Neural progenitor cell (in vitro differentiated cells): ENCODE results near the gene PLAAT4. TPM values are rescaled to one million over a fixed set of nuclear protein-coding genes. Genes with fewer than 3 reads are reported as not detected.

Source experiments
- DNase-seq: peaks from one replicate; pipeline ENCODE4 v3.0.0-alpha.2; 2016; ENCODE audit warnings: low spot score
- H2AFZ ChIP-seq: fragments of 200-600 bp; sonication (generic); replicated peaks from 2 replicates; pipeline ENCODE4 v1.6.1; 2016; ENCODE audit warnings: antibody characterized with exemption
- H3F3A ChIP-seq: fragments of 200-600 bp; sonication (generic); 2 replicates; pipeline ENCODE4 v1.6.1; 2016; ENCODE audit warnings: antibody characterized with exemption, low read depth
- H3K27ac ChIP-seq: fragments of 200-600 bp; sonication (generic); 2 replicates; pipeline ENCODE4 v1.5.1; 2016; ENCODE audit warnings: mild to moderate bottlenecking
- H3K27me3 ChIP-seq: fragments of 200-600 bp; sonication (generic); 2 replicates; pipeline ENCODE4 v1.6.1; 2016; ENCODE audit warnings: mild to moderate bottlenecking, moderate library complexity
- H3K36me3 ChIP-seq: fragments of 200-600 bp; sonication (generic); 2 replicates; pipeline ENCODE4 v1.5.1; 2016
- H3K4me1 ChIP-seq: fragments of 200-600 bp; sonication (generic); 2 replicates; pipeline ENCODE4 v1.6.1; 2016; ENCODE audit warnings: mixed run types
- H3K4me2 ChIP-seq: fragments of 200-600 bp; sonication (generic); 2 replicates; pipeline ENCODE4 v1.6.1; 2016
- H3K4me3 ChIP-seq: fragments of 200-600 bp; sonication (generic); 2 replicates; pipeline ENCODE4 v1.5.1; 2016
- H3K79me2 ChIP-seq: fragments of 200-600 bp; sonication (generic); 2 replicates; pipeline ENCODE4 v1.6.1; 2016; ENCODE audit warnings: low read depth
- H3K9ac ChIP-seq: fragments of 200-600 bp; sonication (generic); 2 replicates; pipeline ENCODE4 v1.6.1; 2016
- H3K9me3 ChIP-seq: fragments of 200-600 bp; sonication (generic); 2 replicates; pipeline ENCODE4 v1.5.1; 2016; ENCODE audit warnings: low read depth
- H4K20me1 ChIP-seq: fragments of 200-600 bp; sonication (generic); 2 replicates; pipeline ENCODE4 v1.6.1; 2016; ENCODE audit warnings: low read depth
- H3K27ac Mint-ChIP-seq: 3 replicates; pipeline ENCODE4 v1.8.0; 2021; ENCODE audit warnings: mixed read lengths
- H3K27me3 Mint-ChIP-seq: 2 replicates; pipeline ENCODE4 v1.8.0; 2022; ENCODE audit warnings: low read depth, mild to moderate bottlenecking, inconsistent platforms, moderate library complexity, mixed read lengths; ENCODE audit not compliant: insufficient read depth
- H3K36me3 Mint-ChIP-seq: 3 replicates; pipeline ENCODE4 v1.8.0; 2021; ENCODE audit warnings: mixed read lengths
- H3K4me1 Mint-ChIP-seq: 3 replicates; pipeline ENCODE4 v1.8.0; 2021; ENCODE audit warnings: mixed read lengths
- H3K4me3 Mint-ChIP-seq: 3 replicates; pipeline ENCODE4 v1.8.0; 2021; ENCODE audit warnings: mild to moderate bottlenecking, moderate library complexity, mixed read lengths
- H3K9me3 Mint-ChIP-seq: 3 replicates; pipeline ENCODE4 v1.8.0; 2020; ENCODE audit warnings: mixed read lengths
- CTCF ChIP-seq: fragments of 200-600 bp; sonication (generic); IDR thresholded peaks from 2 replicates; pipeline ENCODE4 v1.5.1; 2017; ENCODE audit warnings: antibody characterized with exemption, mild to moderate bottlenecking
- EZH2 ChIP-seq: fragments of 200-600 bp; sonication (generic); IDR thresholded peaks from 2 replicates; pipeline ENCODE4 v1.6.1; 2017; ENCODE audit warnings: antibody characterized with exemption, mild to moderate bottlenecking, moderate library complexity
- EZH2phosphoT487 ChIP-seq: fragments of 200-600 bp; sonication (generic); IDR thresholded peaks from 2 replicates; pipeline ENCODE4 v1.6.1; 2017; ENCODE audit warnings: antibody characterized with exemption
- total RNA-seq: library from RNA; depleted of rRNA; stranded (reverse); fragments of >200 nt; gene quantifications from 2 replicates; pipeline ENCODE4 v1.2.3, GENCODE V29; 2015; ENCODE audit warnings: low replicate concordance

The PLAAT4 gene, protein sequence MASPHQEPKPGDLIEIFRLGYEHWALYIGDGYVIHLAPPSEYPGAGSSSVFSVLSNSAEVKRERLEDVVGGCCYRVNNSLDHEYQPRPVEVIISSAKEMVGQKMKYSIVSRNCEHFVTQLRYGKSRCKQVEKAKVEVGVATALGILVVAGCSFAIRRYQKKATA
- total RNA-seq: not detected in 2 replicates

DNA sequence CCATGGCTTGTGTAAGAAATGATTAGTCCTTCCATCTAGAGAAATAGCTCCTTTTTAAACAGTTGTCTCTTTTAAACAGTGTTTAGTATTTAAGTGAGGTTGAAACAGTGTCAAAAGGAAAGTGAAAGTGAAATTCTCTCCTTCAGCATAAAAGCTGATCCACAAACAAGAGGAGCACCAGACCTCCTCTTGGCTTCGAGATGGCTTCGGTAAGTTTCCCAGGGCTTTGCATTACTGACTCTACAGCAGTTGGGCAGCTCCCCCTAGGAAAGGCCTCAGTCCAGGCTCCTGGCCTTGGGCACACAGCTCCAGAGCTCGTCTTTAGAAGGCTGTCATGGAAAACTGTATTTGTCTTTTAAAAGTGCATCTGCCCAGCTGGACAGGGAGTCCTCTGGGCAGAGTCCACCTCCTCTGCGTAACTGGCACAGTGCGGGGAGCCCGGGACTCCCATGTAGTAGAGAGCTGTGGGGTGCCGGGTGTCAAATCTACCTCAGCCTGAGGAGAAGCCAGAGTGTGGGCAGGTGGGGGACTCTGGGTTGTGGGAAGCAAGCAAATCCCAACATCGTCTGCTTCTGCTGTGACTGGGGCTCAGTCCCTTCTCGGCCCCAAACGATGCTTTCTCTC lies at the start of gene PLAAT4:
Gene PLAAT4 (plus strand): TSS at position 140 of the 624 bp plus-strand sequence. CDS start 61 bp downstream, at position 201.
- no peak within 1 kb of the TSS for H3K4me2 ChIP-seq
- no peaks in the 10 kb centered on the region for H4K20me1 ChIP-seq
- H3K36me3 ChIP-seq: no peaks in the 10 kb centered on the region
- Mint-ChIP-seq H3K27me3 (peaks cover 2% of the 10 kb centered on the region), H3K4me1 (peaks cover 26% of the 10 kb centered on the region), H3K9me3 (no peaks in the 10 kb centered on the region), H3K27ac (peak within 1 kb of the TSS; percentile 88), H3K4me3 (no peak within 1 kb of the TSS), H3K36me3 (no peaks in the 10 kb centered on the region)
- no peak within 1 kb of the TSS for H3K27ac ChIP-seq
- H3K4me1 ChIP-seq: peaks cover 28% of the 10 kb centered on the region
- no peak for DNase-seq
- H3F3A ChIP-seq: peaks cover 21% of the 10 kb centered on the region
- H3K27me3 ChIP-seq: no peaks in the 10 kb centered on the region
- H3K79me2 ChIP-seq: no peaks in the 10 kb centered on the region
- H3K9ac ChIP-seq: no peak within 1 kb of the TSS
- H2AFZ ChIP-seq: peak within 1 kb of the TSS; percentile 57
- H3K4me3 ChIP-seq: no peak within 1 kb of the TSS
- H3K9me3 ChIP-seq: no peaks in the 10 kb centered on the region
- no peak for TF ChIP-seq EZH2
- TF ChIP-seq CTCF: no peak
- no peak for TF ChIP-seq EZH2phosphoT487

DNA sequence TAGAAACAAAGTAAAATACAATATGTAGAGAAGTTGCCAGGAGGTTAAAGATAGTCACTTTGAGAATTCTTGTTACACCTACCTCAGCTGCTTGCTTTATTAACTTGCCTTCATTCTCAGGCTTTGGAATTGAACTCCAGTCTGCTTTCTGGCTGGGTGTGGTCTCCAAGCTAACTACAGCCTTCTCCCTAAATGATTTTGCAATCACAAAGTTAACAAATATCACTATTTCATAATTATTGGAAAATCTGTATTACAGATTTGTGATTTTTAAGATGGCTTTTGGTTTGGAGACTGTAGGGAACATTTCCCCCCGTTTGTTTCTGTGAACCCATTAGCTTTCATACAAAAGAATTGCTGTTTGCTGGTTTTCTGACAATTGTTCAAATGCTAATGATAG lies 47.8 kb upstream of the PLAAT4 start:
- Histone ChIP-seq H2AFZ (no peak overlapping the region), H3K36me3 (no peaks in the 10 kb centered on the region), H3K27ac (no peak overlapping the region), H3K27me3 (peaks cover 29% of the 10 kb centered on the region), H3K4me3 (no peak overlapping the region), H3K4me1 (peaks cover 26% of the 10 kb centered on the region), H3K4me2 (no peak overlapping the region), H4K20me1 (peaks cover 6% of the 10 kb centered on the region), H3K9ac (no peak overlapping the region), H3K79me2 (no peaks in the 10 kb centered on the region), H3F3A (peaks cover 31% of the 10 kb centered on the region), H3K9me3 (peaks cover 9% of the 10 kb centered on the region)
- Mint-ChIP-seq H3K27me3 (peaks cover 28% of the 10 kb centered on the region), H3K36me3 (no peaks in the 10 kb centered on the region), H3K27ac (no peak overlapping the region), H3K9me3 (peaks cover 18% of the 10 kb centered on the region), H3K4me1 (peaks cover 15% of the 10 kb centered on the region), H3K4me3 (no peak overlapping the region)
- TF ChIP-seq EZH2 (no peak), CTCF (no peak), EZH2phosphoT487 (no peak)
- no peak for DNase-seq

DNA sequence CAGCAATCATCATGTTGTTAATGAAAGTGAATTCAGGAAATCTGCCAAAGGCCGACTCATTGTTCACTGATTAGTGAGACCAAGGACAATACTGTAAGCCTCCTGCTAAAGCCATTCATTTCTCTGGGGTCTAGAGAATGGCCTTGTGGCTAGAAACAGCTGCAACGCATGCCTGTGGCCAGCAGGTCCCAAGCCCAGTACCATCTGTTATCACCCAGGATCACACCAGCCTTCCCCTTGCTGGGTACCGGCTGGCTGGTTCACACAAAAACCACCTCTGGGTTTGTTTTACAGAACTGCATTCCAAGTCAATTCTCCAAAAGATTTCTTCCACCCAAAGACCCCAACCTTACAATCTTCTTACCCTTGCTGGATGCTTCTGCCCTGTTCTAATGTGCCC lies 46.7 kb upstream of the PLAAT4 start:
- Histone ChIP-seq H3K9me3 (peaks cover 9% of the 10 kb centered on the region), H3K4me3 (peak overlapping the region; percentile 74), H4K20me1 (peaks cover 6% of the 10 kb centered on the region), H3F3A (peaks cover 31% of the 10 kb centered on the region), H3K27me3 (peaks cover 29% of the 10 kb centered on the region), H3K4me2 (peak overlapping the region; percentile 96), H3K4me1 (peaks cover 26% of the 10 kb centered on the region), H3K9ac (no peak overlapping the region), H2AFZ (no peak overlapping the region), H3K79me2 (no peaks in the 10 kb centered on the region), H3K27ac (no peak overlapping the region), H3K36me3 (no peaks in the 10 kb centered on the region)
- TF ChIP-seq CTCF (peak; percentile 34), EZH2 (no peak)
- peaks cover 17% of the 10 kb centered on the region for H3K9me3 Mint-ChIP-seq
- H3K4me3 Mint-ChIP-seq: peak overlapping the region; percentile 81
- peak; percentile 75 for DNase-seq
- H3K4me1 Mint-ChIP-seq: peaks cover 15% of the 10 kb centered on the region
- no peaks in the 10 kb centered on the region for H3K36me3 Mint-ChIP-seq
- peaks cover 28% of the 10 kb centered on the region for H3K27me3 Mint-ChIP-seq
- no peak overlapping the region for H3K27ac Mint-ChIP-seq
